GM23248 (cell line): Measurements from ENCODE around the gene TFPI2.

ENCODE experiments used
- EZH2 ChIP-seq: fragments of 200-600 bp; sonication (generic); IDR thresholded peaks from 2 replicates; pipeline ENCODE4 v1.6.1; 2018; ENCODE audit warnings: antibody characterized with exemption, mild to moderate bottlenecking; ENCODE audit not compliant: insufficient read depth, poor library complexity, severe bottlenecking
- EZH2phosphoT487 ChIP-seq: fragments of 200-600 bp; sonication (generic); IDR thresholded peaks from 2 replicates; pipeline ENCODE4 v1.6.1; 2018; ENCODE audit warnings: antibody characterized with exemption, moderate library complexity, mild to moderate bottlenecking, low read depth; ENCODE audit not compliant: insufficient read depth

- TF ChIP-seq EZH2 (no peak), EZH2phosphoT487 (no peak)
Measured at GRCh38 chr7:93890041-93890463, 501 bp downstream of the TFPI2 start.
